Glomerular endothelial cell (primary cell): Measurements from ENCODE around the gene DOHH. TPM values are rescaled to one million over a fixed set of nuclear protein-coding genes. Genes with fewer than 3 reads are reported as not detected.

Experiments used
- DNase-seq: peaks from one replicate; pipeline ENCODE4 v3.0.0-alpha.2; 2011; ENCODE audit warnings: low read depth, low spot score; ENCODE audit errors: extremely low read depth
- total RNA-seq: library from RNA; depleted of rRNA; stranded (reverse); fragments of >200 nt; gene quantifications from 2 replicates; pipeline ENCODE4 v1.2.3, GENCODE V29; 2015

The DOHH gene
- total RNA-seq, 1 donor from 2014 or later, result 28.7 TPM

DNA sequence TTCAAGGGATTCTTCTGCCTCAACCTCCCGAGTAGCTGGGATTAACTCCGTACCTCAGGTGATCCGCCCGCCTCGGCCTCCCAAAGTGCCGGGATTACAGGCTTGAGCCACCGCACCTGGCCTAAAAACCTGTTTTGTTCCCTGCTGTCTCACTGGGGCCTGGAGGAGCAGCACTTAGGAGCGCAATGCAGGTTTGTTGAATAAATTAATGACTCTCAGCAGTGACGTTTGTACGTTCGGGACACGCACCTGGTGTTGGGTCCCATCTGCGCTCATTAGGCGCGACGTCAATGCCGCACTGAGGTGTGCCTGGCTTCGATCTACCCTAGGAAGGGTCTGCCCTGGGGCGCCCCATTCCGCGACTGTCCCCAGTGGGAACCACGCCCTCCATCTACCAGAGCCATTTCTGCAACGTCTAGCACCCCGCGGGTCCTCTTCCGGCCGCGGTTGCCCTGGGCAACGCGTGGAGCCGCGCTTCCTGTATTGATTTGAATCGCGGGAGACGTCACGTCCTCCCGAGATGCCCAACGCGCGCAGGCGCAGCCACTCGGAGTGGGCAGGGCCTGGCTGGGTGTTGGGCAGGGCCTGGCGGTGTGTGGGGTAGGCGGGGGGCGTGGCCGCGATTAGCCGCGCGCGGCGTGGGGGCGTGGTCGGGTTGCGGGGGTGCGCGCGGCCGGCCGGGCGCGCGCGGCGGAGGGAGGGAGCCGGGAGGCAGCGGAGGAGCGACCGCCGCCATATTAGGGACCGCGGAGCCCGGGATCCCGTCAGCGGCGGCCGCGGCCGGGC, 5.3 kb upstream of the DOHH start, which contains the start of gene FZR1:
TSS of gene FZR1 (plus strand) at position 714 of the 786 bp plus-strand sequence. CDS start 16,679 bp downstream, outside the sequence.
- peak; percentile 65 for DNase-seq

DNA sequence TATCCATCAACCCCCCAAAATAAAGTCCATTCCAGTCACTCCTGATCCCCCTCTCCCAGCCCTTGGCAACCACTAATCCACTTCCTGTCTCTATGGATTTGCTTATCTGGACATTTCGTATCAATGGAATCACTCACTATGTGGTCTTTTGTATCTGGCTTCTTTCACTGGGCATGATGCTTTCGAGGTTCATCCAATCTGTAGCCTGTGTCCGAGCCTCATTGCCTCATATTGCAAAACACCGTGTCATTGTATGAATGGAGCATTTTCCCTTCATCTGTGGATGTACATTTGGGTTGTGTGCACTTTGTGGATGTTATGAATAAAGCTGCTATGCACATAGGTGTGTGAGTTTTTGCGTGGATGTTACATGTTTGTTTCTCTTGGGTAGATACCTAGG, 4.3 kb upstream of the DOHH start:
- DNase-seq, result no peak

- DNase-seq, result no peak
Observed at GRCh38 chr19:3503036-3503572, 2.6 kb upstream of the DOHH start.

- no peak for DNase-seq
Observed at GRCh38 chr19:3501780-3502179, 1.3 kb upstream of the DOHH start.

DNA sequence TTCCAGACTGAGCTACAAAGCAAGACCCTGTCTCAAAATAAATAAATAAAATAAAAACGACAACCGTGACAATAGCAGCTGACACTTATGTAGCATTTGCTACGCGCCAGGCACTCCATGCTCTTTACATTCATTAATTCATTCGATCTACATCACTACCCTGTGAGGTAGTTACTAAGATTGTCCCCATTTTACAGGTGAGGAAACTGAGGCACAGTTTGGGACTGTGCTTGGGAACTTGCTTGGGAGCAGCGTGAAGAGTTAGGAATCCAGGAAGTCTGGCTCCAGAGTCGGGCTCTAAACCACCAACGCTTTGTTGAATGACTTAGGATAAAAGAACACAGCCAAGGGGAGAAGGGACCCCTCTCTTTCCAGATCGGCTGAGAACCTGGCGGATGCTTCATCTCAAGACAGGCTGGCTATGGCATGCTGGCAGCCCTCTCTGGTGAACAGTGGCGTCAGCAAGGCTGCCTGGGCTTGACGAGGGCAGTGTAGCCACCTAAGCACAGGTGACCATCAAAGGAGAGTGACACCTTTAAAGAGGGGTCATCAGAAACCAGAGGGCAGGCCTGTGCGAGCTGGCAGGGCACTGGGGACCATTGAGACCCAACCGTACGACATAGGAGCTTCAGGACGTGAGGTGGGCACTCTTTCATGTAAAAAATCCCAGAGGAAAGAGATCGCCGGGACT, 591 bp downstream of the DOHH start:
- no peak for DNase-seq

DNA sequence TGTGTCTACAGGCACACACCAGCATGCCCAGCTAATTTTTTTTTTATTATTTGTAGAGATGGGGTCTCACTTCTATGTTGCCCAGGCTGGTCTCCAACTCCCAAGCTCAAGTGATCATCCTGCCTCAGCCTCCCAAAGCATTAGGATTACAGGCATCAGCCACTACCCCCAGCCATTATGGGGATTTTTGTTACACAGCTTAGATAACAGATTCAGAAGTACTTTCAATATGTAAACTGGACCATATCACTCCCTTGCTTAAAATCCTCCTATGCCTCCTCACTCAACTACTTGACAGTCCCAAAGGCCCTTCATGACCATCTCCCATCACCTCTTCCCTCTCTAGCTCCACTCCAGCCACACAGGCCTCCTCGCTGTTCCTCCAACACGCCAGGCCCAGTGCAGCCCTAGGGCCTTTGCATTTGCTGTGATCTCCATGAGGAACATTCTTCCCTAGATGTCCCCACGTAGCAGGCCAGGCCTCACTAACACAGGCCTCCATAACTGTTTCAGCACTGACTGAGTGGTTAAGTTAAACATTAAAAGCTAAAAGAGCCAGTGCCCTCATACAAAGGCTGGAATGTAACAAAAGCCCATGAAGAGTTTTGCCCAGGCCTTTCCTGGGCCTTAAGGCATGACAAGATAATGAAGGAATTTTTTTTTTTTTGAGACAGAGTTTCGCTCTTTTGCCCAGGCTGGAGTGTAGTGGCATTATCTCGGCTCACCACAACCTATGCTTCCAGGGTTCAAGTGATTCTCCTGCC, 2.5 kb downstream of the DOHH start:
- DNase-seq, result no peak

DNA sequence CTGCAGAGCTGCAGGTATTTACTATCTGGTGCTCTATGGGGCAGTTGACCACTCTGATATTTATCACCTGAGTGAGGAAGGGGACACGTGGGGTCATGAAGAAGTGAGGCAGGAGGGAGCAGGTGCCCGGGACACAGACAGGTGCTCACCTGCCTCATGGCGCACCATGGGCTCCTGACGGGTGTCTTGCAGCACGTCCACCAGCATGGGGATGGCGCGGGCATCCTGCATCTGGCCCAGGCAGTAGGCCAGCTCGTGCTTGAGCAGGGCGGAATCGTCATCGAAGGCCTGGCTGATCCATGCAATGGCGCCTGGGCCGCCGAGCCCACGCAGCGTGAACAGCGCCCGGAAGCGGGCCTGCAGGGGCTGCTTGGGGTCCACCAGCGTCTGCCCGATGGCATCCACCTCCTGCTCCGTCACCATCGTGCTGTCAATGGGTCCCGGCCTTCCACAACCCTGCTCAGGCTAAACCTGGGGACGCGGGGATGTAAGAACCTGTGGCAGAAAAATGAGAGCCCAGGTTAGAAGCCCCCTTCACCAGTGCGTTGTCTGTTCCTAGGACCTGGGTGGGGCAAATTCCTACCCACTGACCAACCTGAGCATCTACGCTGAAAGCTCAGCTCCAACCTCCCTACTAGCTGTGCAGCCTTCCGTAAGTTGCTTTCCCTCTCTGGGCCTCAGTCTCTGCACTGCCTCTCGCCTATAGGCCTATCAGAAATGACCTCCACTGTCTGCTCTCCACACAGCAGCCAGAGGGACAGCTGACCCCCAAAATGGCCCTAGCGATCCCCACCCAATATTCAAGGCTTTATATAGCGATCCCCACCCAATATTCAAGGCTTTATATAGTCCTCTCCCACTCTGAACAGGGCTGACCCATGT, 3.8 kb downstream of the DOHH start:
- no peak for DNase-seq

DNA sequence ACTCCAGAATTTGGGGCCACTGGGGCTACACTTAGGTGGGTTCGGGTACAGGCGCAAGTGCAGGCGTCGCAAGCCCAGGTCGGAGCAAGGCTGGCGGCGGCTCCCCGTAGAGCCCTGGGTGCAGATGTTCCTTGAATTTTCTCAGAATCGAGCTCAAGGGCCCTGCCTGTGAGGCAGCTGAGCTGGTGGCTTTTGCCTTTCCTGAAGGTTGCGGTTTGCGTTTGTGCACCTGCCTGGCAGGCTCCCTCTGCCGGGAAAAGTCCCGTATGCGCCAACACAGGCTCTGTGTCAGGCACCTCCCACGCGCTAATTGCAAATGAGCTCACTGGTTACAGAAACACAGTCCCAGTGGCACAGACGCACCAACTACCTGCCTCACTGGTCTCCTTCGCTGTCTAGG, 5.9 kb downstream of the DOHH start:
- no peak for DNase-seq

- no peak for DNase-seq
Observed at GRCh38 chr19:3494051-3494450, 6.4 kb downstream of the DOHH start.

GRCh38 chr19:3493651-3494050, 6.8 kb downstream of the DOHH start:
- no peak for DNase-seq

GRCh38 chr19:3492919-3493318, 7.6 kb downstream of the DOHH start:
- DNase-seq, result no peak

DNA sequence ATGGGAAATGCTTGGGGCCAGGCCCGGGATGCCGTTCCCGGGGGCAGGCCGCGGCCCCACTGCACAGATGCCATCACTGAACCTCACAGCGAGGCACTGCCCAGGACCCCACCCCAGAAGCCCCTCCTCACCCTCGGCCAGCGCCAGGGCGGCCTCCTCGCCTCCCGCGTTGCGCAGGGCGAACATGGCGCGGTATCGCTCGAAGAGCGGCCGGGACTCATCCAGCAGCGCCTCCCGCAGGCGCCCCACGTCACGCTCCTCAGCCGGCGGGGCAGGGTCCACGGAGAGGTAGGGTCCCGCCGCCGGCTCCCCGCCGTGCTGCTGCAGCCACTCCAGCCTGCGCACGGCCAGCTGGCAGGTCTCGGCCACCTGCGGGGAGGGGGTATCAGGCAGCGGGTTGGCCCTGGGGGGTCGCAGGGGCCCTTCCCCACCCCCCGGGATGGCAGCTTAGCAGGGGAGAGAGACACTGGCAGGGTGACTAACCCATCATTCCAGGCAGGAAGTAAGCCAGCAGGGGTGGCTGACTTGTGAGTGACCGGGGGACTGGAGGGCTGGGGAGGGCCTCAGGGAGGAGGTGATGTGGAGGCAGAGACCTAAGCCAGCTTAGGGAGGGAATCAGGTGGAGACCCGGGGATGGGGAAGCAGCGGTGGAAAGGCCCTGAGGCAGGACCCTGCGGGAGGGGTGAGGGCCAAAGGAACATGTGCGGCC, 8.2 kb downstream of the DOHH start:
- no peak for DNase-seq

DNA sequence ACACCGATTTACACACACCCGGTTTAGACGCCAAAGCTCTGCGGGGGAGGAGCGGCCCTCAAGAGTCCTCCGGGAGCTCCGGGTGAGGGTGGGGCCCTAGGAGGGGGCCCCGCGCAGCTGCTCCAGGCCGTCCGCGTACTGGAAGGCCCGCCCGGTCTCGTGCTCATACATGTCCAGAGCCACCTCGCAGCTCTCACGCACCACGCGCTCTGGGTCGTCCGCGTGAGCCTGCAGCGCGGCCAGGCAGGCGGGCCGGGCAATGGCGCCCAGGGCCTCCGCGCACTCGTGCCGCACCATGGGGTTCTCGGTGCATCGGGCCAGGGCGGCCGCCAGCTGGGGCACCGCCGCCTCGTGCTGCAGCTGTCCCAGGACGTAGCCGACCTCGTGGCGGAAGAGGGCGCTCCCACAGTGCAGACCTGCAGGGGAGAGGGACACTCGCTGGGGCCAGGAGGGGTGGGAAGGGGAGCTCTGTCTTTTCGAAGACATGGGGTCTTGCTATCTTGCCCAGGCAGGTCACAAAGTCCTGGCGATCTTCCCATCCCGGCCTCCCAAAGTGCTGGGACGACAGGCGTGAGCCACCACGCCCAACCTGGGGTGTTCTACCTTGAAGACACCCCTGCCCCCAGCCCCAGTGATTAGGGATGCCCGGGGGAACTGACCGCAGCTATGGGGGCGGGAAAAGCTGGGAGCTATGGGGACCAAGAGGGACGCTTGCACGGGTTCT, 8.9 kb downstream of the DOHH start:
- DNase-seq, result no peak

DNA sequence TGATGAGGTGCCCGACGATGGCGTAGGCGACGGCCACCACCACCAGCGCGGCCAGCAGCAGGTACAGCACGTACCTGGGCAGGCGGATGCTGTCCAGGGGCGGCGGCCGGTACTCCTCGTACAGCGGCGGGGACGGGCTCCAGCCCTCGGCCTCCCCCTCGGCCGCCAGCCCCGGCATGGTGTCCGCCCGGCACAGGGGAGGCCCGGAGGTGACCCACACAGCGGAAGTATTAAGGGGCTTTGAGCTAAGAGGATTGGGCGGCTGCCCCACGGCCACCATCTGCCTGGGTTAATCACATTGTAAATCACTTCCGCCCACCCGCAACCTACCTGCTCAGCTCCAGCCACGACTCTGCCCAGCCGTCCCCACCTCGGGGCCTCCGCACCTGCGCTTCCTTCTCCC, 17.2 kb downstream of the DOHH start, which contains the start of gene SMIM44:
TSS of gene SMIM44 (minus strand) at position 216 of the 403 bp plus-strand sequence. CDS start at position 178, 38 bp downstream.
- DNase-seq, result no peak

DNA sequence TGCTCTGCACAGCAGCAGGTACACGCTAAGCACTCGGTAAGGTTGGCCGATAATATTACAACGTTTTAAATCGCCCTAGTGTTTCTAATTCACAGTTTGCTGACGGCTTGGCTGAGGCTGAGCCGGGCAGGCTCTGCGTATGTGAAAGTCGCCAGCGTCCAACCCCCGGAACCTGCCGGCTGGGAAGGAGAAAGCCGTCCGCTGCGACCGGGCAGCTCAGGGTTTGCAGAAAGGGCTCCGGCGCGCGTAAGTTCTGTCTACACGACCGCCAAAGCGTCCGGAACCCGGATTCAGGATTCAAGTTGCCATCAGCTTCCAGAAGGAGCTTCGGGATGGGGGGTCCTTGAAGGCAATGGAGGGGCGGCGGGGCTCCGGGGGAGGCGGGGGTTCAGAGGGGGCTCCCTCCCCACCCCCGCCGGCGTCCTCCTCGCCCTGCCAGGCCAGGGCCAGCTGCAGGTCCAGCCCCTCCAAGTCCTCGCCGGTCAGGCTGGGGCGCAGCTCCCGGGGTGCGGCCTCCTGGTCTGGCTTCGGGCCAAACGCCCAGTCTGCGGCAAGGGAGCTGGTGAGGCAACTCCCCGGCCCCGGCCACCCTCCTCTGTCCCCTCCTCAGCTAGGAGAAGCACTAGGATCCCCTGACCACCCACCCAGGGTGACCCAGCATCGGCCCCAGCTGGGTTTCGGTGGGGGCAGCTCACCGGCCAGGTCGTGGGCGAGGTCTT, 17.8 kb downstream of the DOHH start:
- DNase-seq, result no peak

- DNase-seq, result no peak
Observed at GRCh38 chr19:3481241-3482090, 19.0 kb downstream of the DOHH start.

DNA sequence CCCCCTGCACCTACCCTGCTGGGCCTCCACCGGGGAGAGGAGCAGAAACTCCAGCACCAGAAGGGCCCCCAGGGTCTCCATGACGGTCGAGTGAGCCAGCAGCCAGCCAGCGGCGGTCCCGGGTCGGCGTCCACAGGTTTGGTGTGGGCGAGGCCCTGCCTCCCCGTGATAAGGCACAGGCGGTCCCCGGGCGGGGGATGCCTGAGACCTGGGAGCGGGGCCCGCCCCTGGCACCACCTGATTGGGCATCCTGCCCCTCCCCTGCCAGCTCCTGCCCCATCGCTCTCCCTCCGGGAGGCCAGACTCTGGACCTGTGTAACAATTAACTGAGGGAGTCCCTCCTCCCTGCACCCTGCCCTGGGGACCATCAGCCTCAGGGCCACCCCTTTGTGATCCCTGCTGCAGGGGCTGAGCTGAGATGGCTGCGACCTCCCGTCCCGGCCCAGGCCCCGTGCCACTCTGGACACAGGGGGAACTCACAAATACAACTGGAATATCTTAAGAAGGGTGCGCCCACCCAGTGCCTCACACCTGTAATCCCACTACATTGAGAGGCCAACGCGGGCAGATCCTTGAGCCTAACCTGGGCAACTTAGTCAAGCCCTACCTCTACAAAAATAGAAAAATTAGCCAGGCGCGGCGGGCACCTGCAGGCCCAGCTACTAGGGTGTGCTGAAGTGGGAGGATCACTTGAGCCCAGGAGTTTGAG, 19.9 kb downstream of the DOHH start, which contains the start of gene SMIM24:
TSS of gene SMIM24 (minus strand) at position 143 of the 709 bp plus-strand sequence. CDS start at position 81, 62 bp downstream.
- DNase-seq, result no peak
